GM12878 (cell line): Measurements from ENCODE around the gene SF3B5. TPM values are rescaled to one million over a fixed set of nuclear protein-coding genes. Genes with fewer than 3 reads are reported as not detected.

ENCODE experiments used
- ATAC-seq: fragments of 200-7000 bp; cut with Tn5 transposase; 3 replicates; pipeline ENCODE4 v1.9.1; 2020; ENCODE audit warnings: mild to moderate bottlenecking, moderate library complexity
- BruUV-seq: library from RNA; stranded (reverse); fragments of 400-500 nt; replicated peaks from 2 replicates; lab custom pipeline; 2021; lab: Mats Ljungman, UMichigan
- CTCF ChIA-PET: fragments of 300-600 bp; sonication (Branson Sonifier 250); formaldehyde crosslinking; extraction: SDS; loops from one replicate; lab custom pipeline; 2021; ENCODE audit warnings: inconsistent platforms; lab: Yijun Ruan, JAX
- POLR2A ChIA-PET: fragments of 350-600 bp; formaldehyde crosslinking; extraction: SDS; loops from one replicate; lab custom pipeline; 2021; ENCODE audit warnings: inconsistent platforms; lab: Charles Lee
- RAD21 ChIA-PET: fragments of 300-600 bp; sonication (Branson Sonifier 250); formaldehyde crosslinking; loops from one replicate; lab custom pipeline; 2023; ENCODE audit warnings: antibody characterized with exemption; ENCODE audit not compliant: unreplicated experiment; lab: Charles Lee
- SMC1A ChIA-PET: fragments of 300-600 bp; sonication (Branson Sonifier 250); formaldehyde crosslinking; loops from one replicate; lab custom pipeline; 2023; ENCODE audit not compliant: unreplicated experiment, uncharacterized antibody; lab: Charles Lee
- DNase-seq: peaks from one replicate; pipeline ENCODE4 v3.0.0-alpha.2; 2011; ENCODE audit warnings: low read depth, low spot score
- FAIRE-seq: peaks from 3 replicates; lab custom pipeline; 2011; peaks lifted over from hg19 to GRCh38; lab: Jason Lieb, UNC
- H2AFZ ChIP-seq: 2 replicates; pipeline ENCODE4 v1.6.0; 2011; ENCODE audit warnings: low read depth, low read length, control low read depth; ENCODE audit not compliant: control insufficient read depth
- H3K27ac ChIP-seq: 2 replicates; pipeline ENCODE4 v1.5.1; 2011; ENCODE audit warnings: control low read depth; ENCODE audit not compliant: control insufficient read depth, insufficient read depth
- H3K27me3 ChIP-seq, 2 experiments: replicated peaks in 1 of 2; 2 replicates each; pipeline versions ENCODE4 v1.6.0 to v1.6.1; 2011; ENCODE audit warnings: low read length in 1 of 2; ENCODE audit not compliant: control insufficient read depth in 2 of 2, insufficient read depth in 2 of 2
- H3K36me3 ChIP-seq, 2 experiments: 2 replicates each; pipeline ENCODE4 v1.5.1; 2011; ENCODE audit warnings: low read length in 1 of 2; ENCODE audit not compliant: control insufficient read depth in 2 of 2, insufficient read depth in 2 of 2
- H3K4me1 ChIP-seq: 2 replicates; pipeline ENCODE4 v1.6.1; 2011; ENCODE audit warnings: mild to moderate bottlenecking, low read length, moderate library complexity, mixed read lengths; ENCODE audit not compliant: control insufficient read depth, insufficient read depth
- H3K4me2 ChIP-seq: 2 replicates; pipeline ENCODE4 v1.6.0; 2011; ENCODE audit warnings: control low read depth; ENCODE audit not compliant: control insufficient read depth, insufficient read depth
- H3K4me3 ChIP-seq: fragments of 200-600 bp; sonication (generic); 2 replicates; pipeline ENCODE4 v1.5.1; 2016
- H3K79me2 ChIP-seq: 2 replicates; pipeline ENCODE4 v1.6.0; 2011; ENCODE audit warnings: low read length; ENCODE audit not compliant: control insufficient read depth, insufficient read depth
- H3K9ac ChIP-seq: 2 replicates; pipeline ENCODE4 v1.8.0; 2011; ENCODE audit warnings: low read length, control low read depth, mixed read lengths; ENCODE audit not compliant: control insufficient read depth, insufficient read depth
- H3K9me3 ChIP-seq: replicated peaks from 3 replicates; pipeline ENCODE4 v1.5.1; 2011; ENCODE audit warnings: mild to moderate bottlenecking, low read length; ENCODE audit not compliant: control insufficient read depth, insufficient read depth
- H4K20me1 ChIP-seq: 2 replicates; pipeline ENCODE4 v1.6.0; 2011; ENCODE audit not compliant: control insufficient read depth, insufficient read depth
- CREB1 ChIP-seq: IDR thresholded peaks from 2 replicates; pipeline ENCODE4 v1.6.1; 2012; ENCODE audit warnings: low read depth, mild to moderate bottlenecking, inconsistent platforms
- ETV6 ChIP-seq, 2 experiments: fragments of 450-650 bp in 1 of 2; IDR thresholded peaks in 1 of 2; conservative IDR thresholded peaks in 1 of 2; 2 replicates each; pipeline ENCODE4 v1.6.1; 2014; ENCODE audit warnings: antibody characterized with exemption in 1 of 2, borderline replicate concordance in 1 of 2, low read depth in 1 of 2, mild to moderate bottlenecking in 1 of 2, moderate library complexity in 1 of 2
- IKZF2 ChIP-seq, 2 experiments: fragments of 450-650 bp; IDR thresholded peaks; 2 replicates each; pipeline ENCODE4 v1.6.1; 2017; ENCODE audit warnings: mild to moderate bottlenecking in 2 of 2, moderate library complexity in 2 of 2
- MYC ChIP-seq: IDR thresholded peaks from 2 replicates; pipeline ENCODE4 v1.6.1; 2011; ENCODE audit warnings: mild to moderate bottlenecking, low read length, moderate library complexity, inconsistent platforms; ENCODE audit not compliant: insufficient read depth, insufficient replicate concordance, insufficient read length, severe bottlenecking
- TAF1 ChIP-seq: IDR thresholded peaks from 2 replicates; pipeline ENCODE4 v1.6.1; 2011; ENCODE audit warnings: mild to moderate bottlenecking, low read depth, low read length, borderline replicate concordance
- ZNF274 ChIP-seq: IDR thresholded peaks from one replicate; pipeline ENCODE4 v1.8.0; 2011; ENCODE audit not compliant: insufficient read length, insufficient read depth
- ZNF592 ChIP-seq: fragments of 450-650 bp; IDR thresholded peaks from 2 replicates; pipeline ENCODE4 v1.6.1; 2017; ENCODE audit warnings: mild to moderate bottlenecking, moderate library complexity
- WGBS: methylation state at CpG from one replicate; pipeline ENCODE4 v1.1.6; 2016; ENCODE audit warnings: low lambda C conversion rate; ENCODE audit not compliant: insufficient replicate concordance, insufficient coverage; ENCODE audit errors: missing lambda C conversion rate; 5-methylcytosine and 5-hydroxymethylcytosine counted together
- in situ Hi-C: fragments of 300-500 bp; cut with MboI; formaldehyde crosslinking; loops from 9 replicates; pipeline ENCODE4 v1.14.3; 2018; ENCODE audit warnings: mixed read lengths
- intact Hi-C: fragments of 100-400 bp; cut with micrococcal nuclease; formaldehyde crosslinking; loops from one replicate; pipeline ENCODE4 v1.14.2; 2022; ENCODE audit not compliant: unreplicated experiment
- polyA plus RNA-seq, 11 experiments: library from polyadenylated mRNA; depleted of rRNA in 4 of 11; unstranded in 6 of 11; stranded (reverse) in 5 of 11; fragments of >200 nt; fragmentation: Nextera tagmentation in 4 of 11; fragmentation: Illumina TruSeq in 1 of 11; extraction: Ambion mirVana in 4 of 11; extraction: Trizol in 1 of 11; gene quantifications; 1 replicate in 1 of 11; 2 replicates in 10 of 11; pipeline versions ENCODE4 v1.2.1 to v1.2.3, GENCODE V29; 2011 to 2016; ENCODE audit warnings: inconsistent platforms in 2 of 11, missing spikeins in 2 of 11, low read depth in 1 of 11
- total RNA-seq, 4 experiments: library from RNA; depleted of rRNA in 3 of 4; stranded (reverse); fragments of >200 nt in 3 of 4; fragmentation: Illumina TruSeq in 1 of 4; extraction: Trizol in 1 of 4; gene quantifications; 2 replicates each; pipeline versions ENCODE4 v1.2.1 to v1.2.3, GENCODE V29; 2013 to 2021
- TF ChIP-seq, protein P1 (sequence below): IDR thresholded peaks from 2 replicates; pipeline ENCODE4 v1.6.1; 2012; ENCODE audit warnings: low read length, inconsistent platforms

The SF3B5 gene
- total and polyA plus RNA-seq, 10 of the 15 experiments (the other 5 are each of a cell fraction or from before 2014, with no cell fraction given): 220 to 864 (median 341) TPM

DNA sequence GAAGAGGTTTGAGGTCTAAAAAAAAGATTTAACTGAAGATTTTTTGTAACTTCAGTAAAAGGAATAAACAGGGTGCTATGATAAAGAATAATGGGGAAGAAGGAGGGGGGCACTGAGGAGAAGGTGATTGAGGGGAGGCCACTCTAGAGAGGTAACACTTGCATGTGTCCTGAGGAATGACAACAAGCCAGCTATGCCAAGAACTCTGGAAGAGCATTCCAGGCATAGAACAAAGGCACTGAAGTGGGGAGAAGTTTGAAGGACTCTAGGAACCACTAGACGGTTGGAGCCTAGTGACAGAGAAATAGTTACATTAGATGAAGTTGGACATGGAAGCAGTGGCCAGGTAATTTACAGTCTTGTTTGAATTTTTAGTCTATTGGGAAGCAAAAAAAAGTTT is 10.8 kb upstream of the SF3B5 start:
- H3K4me1 ChIP-seq: no peaks in the 10 kb centered on the region
- no peaks in the 10 kb centered on the region; a peak in 1 of 4 replicates for H3K27me3 ChIP-seq
- WGBS: 96% methylated on average over 1 of the region's 1 CpG
- BruUV-seq: no TSS peak
- CTCF ChIA-PET: interaction anchor here (0.8 to 6.6 kb wide), 8 partner anchors 20 to 531 kb away, joined by 3 to 142 read pairs (median 6); no protein-coding TSS in a partner anchor
- no peaks in the 10 kb centered on the region for H3K9me3 ChIP-seq
- FAIRE-seq: no peak
- in situ Hi-C loops (no loop called here), intact Hi-C loops (no loop called here)
- no peak overlapping the region for H3K27ac ChIP-seq
- H3K4me3 ChIP-seq: no peak overlapping the region
- no peak overlapping the region for H2AFZ ChIP-seq
- RAD21 ChIA-PET: interaction anchor here (1.1 to 4.4 kb wide), 5 partner anchors 84 to 381 kb away, joined by 3 to 87 read pairs (median 9); no protein-coding TSS in a partner anchor
- TF ChIP-seq ETV6 (conservative IDR thresholded peaks at IDR 0.05 in 1 of 2, IDR thresholded peaks at IDR 0.05 in 1 of 2; ENCODE audit: borderline replicate concordance in 1 of 2, low read depth in 1 of 2): no peak
- TF ChIP-seq ZNF274: no peak
- TF ChIP-seq, protein P1, sequence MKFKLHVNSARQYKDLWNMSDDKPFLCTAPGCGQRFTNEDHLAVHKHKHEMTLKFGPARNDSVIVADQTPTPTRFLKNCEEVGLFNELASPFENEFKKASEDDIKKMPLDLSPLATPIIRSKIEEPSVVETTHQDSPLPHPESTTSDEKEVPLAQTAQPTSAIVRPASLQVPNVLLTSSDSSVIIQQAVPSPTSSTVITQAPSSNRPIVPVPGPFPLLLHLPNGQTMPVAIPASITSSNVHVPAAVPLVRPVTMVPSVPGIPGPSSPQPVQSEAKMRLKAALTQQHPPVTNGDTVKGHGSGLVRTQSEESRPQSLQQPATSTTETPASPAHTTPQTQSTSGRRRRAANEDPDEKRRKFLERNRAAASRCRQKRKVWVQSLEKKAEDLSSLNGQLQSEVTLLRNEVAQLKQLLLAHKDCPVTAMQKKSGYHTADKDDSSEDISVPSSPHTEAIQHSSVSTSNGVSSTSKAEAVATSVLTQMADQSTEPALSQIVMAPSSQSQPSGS: no peak
- TF ChIP-seq TAF1: no peak
- no peak for TF ChIP-seq ZNF592
- no peak for TF ChIP-seq MYC
- no peak for TF ChIP-seq IKZF2 (IDR thresholded peaks at IDR 0.05)
- no peak for TF ChIP-seq CREB1
- H3K4me2 ChIP-seq: no peak overlapping the region
- no peak for DNase-seq
- no peak for ATAC-seq
- H4K20me1 ChIP-seq: no peaks in the 10 kb centered on the region
- H3K9ac ChIP-seq: no peak overlapping the region
- SMC1A ChIA-PET: interaction anchor here (0.7 to 6.6 kb wide), 14 partner anchors 8 to 375 kb away, joined by 3 to 125 read pairs (median 5); no protein-coding TSS in a partner anchor
- H3K36me3 ChIP-seq: no peaks in the 10 kb centered on the region
- no peaks in the 10 kb centered on the region for H3K79me2 ChIP-seq
- POLR2A ChIA-PET: interaction anchor here (0.6 kb wide), 1 partner anchor 9 kb away, joined by 5 read pairs; no protein-coding TSS in a partner anchor
